SK-N-SH (cell line): ENCODE measurements around the gene ADRA2B. TPM values are rescaled to one million over a fixed set of nuclear protein-coding genes. Genes with fewer than 3 reads are reported as not detected.
"Not testable (repeated sequence)": the region's sequence is repeated elsewhere in the genome, so short reads cannot be mapped to it uniquely, and the experiment has no call there.

Source experiments
- CTCF ChIA-PET: fragments of 300-600, 350-600 bp; formaldehyde crosslinking; extraction: SDS; loops from one replicate; lab custom pipeline; 2021; lab: Yijun Ruan, JAX
- POLR2A ChIA-PET: fragments of 350-600 bp; sonication (Branson Sonifier 250); formaldehyde crosslinking; extraction: SDS; loops from one replicate; lab custom pipeline; 2020; ENCODE audit warnings: antibody characterized with exemption, inconsistent platforms; lab: Yijun Ruan, JAX
- DNase-seq: peaks from one replicate; pipeline ENCODE4 v3.0.0; 2012
- H2AFZ ChIP-seq: fragments of 200-600 bp; sonication (generic); 2 replicates; pipeline ENCODE4 v1.8.1; 2016; ENCODE audit warnings: antibody characterized with exemption, mild to moderate bottlenecking, low read depth
- H3F3A ChIP-seq: fragments of 200-600 bp; sonication (generic); replicated peaks from 2 replicates; pipeline ENCODE3; 2016; ENCODE audit warnings: antibody characterized with exemption, mild to moderate bottlenecking; ENCODE audit not compliant: insufficient read depth
- H3K27ac ChIP-seq, 2 experiments: fragments of 200-500 bp in 1 of 2; fragments of 200-600 bp in 1 of 2; sonication (Bioruptor generic) in 1 of 2; sonication (generic), shearing (Covaris generic) in 1 of 2; 2 replicates each; pipeline versions ENCODE4 v1.5.1 to v1.6.1; 2014 to 2016; ENCODE audit warnings: low read depth in 2 of 2, inconsistent platforms in 1 of 2, low read length in 1 of 2, mild to moderate bottlenecking in 1 of 2, mixed read lengths in 1 of 2
- H3K27me3 ChIP-seq: fragments of 200-600 bp; sonication (generic), shearing (Covaris generic); 2 replicates; pipeline ENCODE4 v1.6.1; 2016; ENCODE audit warnings: mixed run types; ENCODE audit not compliant: insufficient read depth
- H3K36me3 ChIP-seq, 2 experiments: fragments of 200-500 bp in 1 of 2; fragments of 200-600 bp in 1 of 2; sonication (Bioruptor generic) in 1 of 2; sonication (generic) in 1 of 2; replicated peaks in 1 of 2; 2 replicates each; pipeline versions ENCODE3 to v1.5.1; 2014 to 2016; ENCODE audit warnings: low read length in 1 of 2, mild to moderate bottlenecking in 1 of 2; ENCODE audit not compliant: insufficient read depth in 2 of 2, control insufficient read depth in 1 of 2
- H3K4me1 ChIP-seq, 2 experiments: fragments of 200-500 bp in 1 of 2; fragments of 200-600 bp in 1 of 2; sonication (Bioruptor generic) in 1 of 2; sonication (generic), shearing (Covaris generic) in 1 of 2; 2 replicates each; pipeline versions ENCODE4 v1.5.1 to v1.6.1; 2014 to 2016; ENCODE audit warnings: low read depth in 1 of 2, low read length in 1 of 2, mixed run types in 1 of 2; ENCODE audit not compliant: insufficient read depth in 2 of 2, control insufficient read depth in 1 of 2
- H3K4me2 ChIP-seq: fragments of 200-600 bp; sonication (generic), shearing (Covaris generic); 2 replicates; pipeline ENCODE4 v1.6.1; 2017; ENCODE audit warnings: mixed run types
- H3K4me3 ChIP-seq, 2 experiments: fragments of 200-500 bp in 1 of 2; fragments of 200-600 bp in 1 of 2; sonication (Bioruptor generic) in 1 of 2; sonication (generic), shearing (Covaris generic) in 1 of 2; 2 replicates each; pipeline versions ENCODE4 v1.5.1 to v1.8.1; 2014 to 2016; ENCODE audit warnings: low read depth in 2 of 2, inconsistent platforms in 1 of 2, low read length in 1 of 2, mild to moderate bottlenecking in 1 of 2, mixed read lengths in 1 of 2, moderate library complexity in 1 of 2
- H3K79me2 ChIP-seq: fragments of 200-600 bp; sonication (generic); 2 replicates; pipeline ENCODE4 v1.8.1; 2017; ENCODE audit warnings: mild to moderate bottlenecking; ENCODE audit not compliant: insufficient read depth
- H3K9ac ChIP-seq: fragments of 200-600 bp; sonication (generic); 2 replicates; pipeline ENCODE4 v1.6.1; 2017; ENCODE audit warnings: mixed run types
- H3K9me2 ChIP-seq: fragments of 200-600 bp; sonication (generic); 2 replicates; pipeline ENCODE4 v1.6.1; 2017; ENCODE audit warnings: mixed run types
- H3K9me3 ChIP-seq: fragments of 200-600 bp; sonication (generic); 2 replicates; pipeline ENCODE4 v1.6.1; 2017; ENCODE audit warnings: mixed run types, mild to moderate bottlenecking, moderate library complexity
- H4K20me1 ChIP-seq: fragments of 200-600 bp; sonication (generic); 2 replicates; pipeline ENCODE4 v1.6.1; 2017; ENCODE audit warnings: mild to moderate bottlenecking, mixed run types; ENCODE audit not compliant: insufficient read depth
- CHD2 ChIP-seq: fragments of 150-350 bp; IDR thresholded peaks from 2 replicates; pipeline ENCODE4 v1.6.1; 2018; ENCODE audit warnings: low read length; ENCODE audit not compliant: partially characterized antibody
- ELF1 ChIP-seq: IDR thresholded peaks from 2 replicates; pipeline ENCODE4 v1.4.0; 2012
- MEF2A ChIP-seq: IDR thresholded peaks from 2 replicates; pipeline ENCODE4 v1.4.0; 2012; ENCODE audit warnings: low read depth, borderline replicate concordance
- NFIC ChIP-seq: IDR thresholded peaks from 2 replicates; pipeline ENCODE4 v1.4.0; 2012; ENCODE audit warnings: borderline replicate concordance
- POLR2AphosphoS5 ChIP-seq: IDR thresholded peaks from 2 replicates; pipeline ENCODE4 v1.6.1; 2012; ENCODE audit warnings: low read depth, low read length
- SIN3A ChIP-seq: IDR thresholded peaks from 2 replicates; pipeline ENCODE4 v1.6.1; 2012; ENCODE audit warnings: low read depth, mild to moderate bottlenecking, low read length, moderate library complexity, borderline replicate concordance
- WGBS: methylation state at CpG from one replicate; pipeline ENCODE4 v1.1.6; 2017; ENCODE audit warnings: low lambda C conversion rate; 5-methylcytosine and 5-hydroxymethylcytosine counted together
- polyA plus RNA-seq, 3 experiments: library from polyadenylated mRNA; depleted of rRNA; stranded (reverse); fragments of >200 nt; gene quantifications; 2 replicates each; pipeline ENCODE4 v1.2.3, GENCODE V29; 2012
- TF ChIP-seq, protein P1 (sequence below): fragments of 150-350 bp; IDR thresholded peaks from 2 replicates; pipeline ENCODE4 v1.6.1; 2016; ENCODE audit warnings: mild to moderate bottlenecking, low read depth, low read length
- TF ChIP-seq, protein P2 (sequence below): fragments of 200-600 bp; sonication (generic); IDR thresholded peaks from 2 replicates; pipeline ENCODE4 v1.6.1; 2017; ENCODE audit warnings: antibody characterized with exemption, mild to moderate bottlenecking, moderate library complexity

The ADRA2B gene
- polyA plus RNA-seq, 1 of the 3 experiments (the other 2 are of a cell fraction) = not detected

DNA sequence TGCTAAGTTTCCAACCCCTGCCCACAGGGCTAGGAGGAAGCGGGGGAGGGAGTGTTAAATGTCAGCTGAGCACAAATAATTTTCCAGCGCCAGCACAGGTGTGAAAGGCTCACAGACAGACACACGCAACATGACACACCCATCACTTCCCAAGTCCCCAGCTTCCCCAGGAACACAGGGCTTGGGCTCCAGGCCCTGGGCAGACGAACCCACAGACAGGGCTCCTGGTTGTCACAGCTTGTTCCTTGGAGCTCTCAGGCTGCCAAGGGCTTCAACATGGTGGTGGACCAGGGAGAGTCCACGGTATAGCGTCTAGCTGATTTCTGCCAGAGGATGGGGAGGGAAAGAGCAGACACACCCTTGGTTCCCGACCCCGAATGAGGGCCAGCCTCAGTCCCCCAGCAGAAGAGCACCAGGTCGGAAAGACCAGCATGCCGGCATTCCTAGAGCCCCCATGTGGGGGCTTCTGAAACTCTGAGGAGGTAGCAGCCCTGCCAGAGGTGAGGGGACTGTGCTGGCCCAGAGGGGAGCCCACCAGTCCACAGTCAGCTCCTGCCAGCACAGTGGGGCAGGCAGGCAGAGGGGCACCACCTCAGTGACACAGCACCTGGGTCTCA, 27.0 kb upstream of the ADRA2B start:
- Histone ChIP-seq H3K9ac (no peak overlapping the region), H3K4me1 (peaks cover 26 to 51% of the 10 kb centered on the region in 2 experiments), H3K9me2 (no peaks in the 10 kb centered on the region), H2AFZ (no peak overlapping the region), H3K4me2 (no peak overlapping the region), H3K79me2 (peaks cover 12% of the 10 kb centered on the region; the same call in 1 of the 2 replicates), H3K9me3 (no peaks in the 10 kb centered on the region), H3F3A (peaks cover 20% of the 10 kb centered on the region), H3K36me3 (no peaks in the 10 kb centered on the region), H4K20me1 (no peaks in the 10 kb centered on the region), H3K27ac (no peak overlapping the region; a peak in 1 of 4 replicates), H3K4me3 (no peak overlapping the region), H3K27me3 (no peaks in the 10 kb centered on the region)
- POLR2A ChIA-PET = no interaction called here
- DNase-seq = no peak
- CTCF ChIA-PET = interaction anchor here (1.3 to 4.3 kb wide), 4 partner anchors 9 to 151 kb away, joined by 3 to 35 read pairs (median 12); partner anchors contain the start of gene ADRA2B
- 94% methylated on average over 5 of the region's 10 CpGs for WGBS
- TF ChIP-seq POLR2AphosphoS5 (no peak), NFIC (no peak)

DNA sequence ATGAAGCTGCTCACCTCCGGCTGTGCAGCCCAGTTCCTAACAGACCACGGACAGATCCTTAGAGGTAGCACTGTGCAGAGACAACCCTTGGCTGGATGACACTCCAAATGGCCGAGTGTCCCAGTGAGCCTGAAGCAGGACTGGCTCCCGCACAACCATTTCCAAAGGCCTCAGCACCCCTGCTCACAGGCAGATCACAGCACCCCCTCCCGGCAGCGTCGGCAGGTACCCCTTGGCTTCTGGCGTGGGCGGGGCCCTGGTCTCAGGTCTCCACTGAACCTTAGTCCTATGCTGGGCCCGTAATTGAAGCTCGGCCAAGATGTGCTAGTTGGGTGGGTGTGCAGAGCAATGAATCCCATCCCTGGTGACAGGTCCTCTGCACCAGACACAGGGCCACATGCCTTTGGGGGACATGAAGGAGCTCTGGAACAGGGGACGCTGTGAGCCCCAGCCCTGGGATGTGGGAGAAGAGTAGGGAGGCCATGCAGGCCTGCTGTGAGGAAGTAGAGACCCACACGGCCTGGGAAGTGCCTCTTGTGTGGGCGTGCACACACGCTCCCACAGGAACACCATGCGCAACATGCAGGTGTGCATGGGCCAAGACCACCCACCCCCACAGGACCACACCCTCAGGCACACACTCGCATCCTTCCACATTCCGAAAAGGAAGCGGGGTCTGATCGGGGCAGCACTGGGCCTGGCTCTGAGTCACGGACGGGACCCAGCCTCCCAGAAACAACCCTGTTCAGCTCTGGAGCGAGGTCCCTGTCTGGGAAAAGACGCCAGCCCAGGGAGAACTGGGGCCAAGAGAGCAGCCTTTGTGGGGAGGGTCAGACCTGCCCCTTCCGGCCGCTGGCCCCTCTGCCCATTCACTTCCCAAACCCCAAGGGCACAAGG, 26.1 kb upstream of the ADRA2B start:
- no peak overlapping the region for H3K4me3 ChIP-seq
- peaks cover 12% of the 10 kb centered on the region; the same call in 1 of the 2 replicates for H3K79me2 ChIP-seq
- H4K20me1 ChIP-seq = no peaks in the 10 kb centered on the region
- no peak overlapping the region for H3K4me2 ChIP-seq
- no peak for DNase-seq
- TF ChIP-seq POLR2AphosphoS5 (no peak), ELF1 (no peak), MEF2A (no peak), CHD2 (no peak), SIN3A (no peak)
- TF ChIP-seq, protein P1, sequence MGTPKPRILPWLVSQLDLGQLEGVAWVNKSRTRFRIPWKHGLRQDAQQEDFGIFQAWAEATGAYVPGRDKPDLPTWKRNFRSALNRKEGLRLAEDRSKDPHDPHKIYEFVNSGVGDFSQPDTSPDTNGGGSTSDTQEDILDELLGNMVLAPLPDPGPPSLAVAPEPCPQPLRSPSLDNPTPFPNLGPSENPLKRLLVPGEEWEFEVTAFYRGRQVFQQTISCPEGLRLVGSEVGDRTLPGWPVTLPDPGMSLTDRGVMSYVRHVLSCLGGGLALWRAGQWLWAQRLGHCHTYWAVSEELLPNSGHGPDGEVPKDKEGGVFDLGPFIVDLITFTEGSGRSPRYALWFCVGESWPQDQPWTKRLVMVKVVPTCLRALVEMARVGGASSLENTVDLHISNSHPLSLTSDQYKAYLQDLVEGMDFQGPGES = no peak
- TF ChIP-seq, protein P2, sequence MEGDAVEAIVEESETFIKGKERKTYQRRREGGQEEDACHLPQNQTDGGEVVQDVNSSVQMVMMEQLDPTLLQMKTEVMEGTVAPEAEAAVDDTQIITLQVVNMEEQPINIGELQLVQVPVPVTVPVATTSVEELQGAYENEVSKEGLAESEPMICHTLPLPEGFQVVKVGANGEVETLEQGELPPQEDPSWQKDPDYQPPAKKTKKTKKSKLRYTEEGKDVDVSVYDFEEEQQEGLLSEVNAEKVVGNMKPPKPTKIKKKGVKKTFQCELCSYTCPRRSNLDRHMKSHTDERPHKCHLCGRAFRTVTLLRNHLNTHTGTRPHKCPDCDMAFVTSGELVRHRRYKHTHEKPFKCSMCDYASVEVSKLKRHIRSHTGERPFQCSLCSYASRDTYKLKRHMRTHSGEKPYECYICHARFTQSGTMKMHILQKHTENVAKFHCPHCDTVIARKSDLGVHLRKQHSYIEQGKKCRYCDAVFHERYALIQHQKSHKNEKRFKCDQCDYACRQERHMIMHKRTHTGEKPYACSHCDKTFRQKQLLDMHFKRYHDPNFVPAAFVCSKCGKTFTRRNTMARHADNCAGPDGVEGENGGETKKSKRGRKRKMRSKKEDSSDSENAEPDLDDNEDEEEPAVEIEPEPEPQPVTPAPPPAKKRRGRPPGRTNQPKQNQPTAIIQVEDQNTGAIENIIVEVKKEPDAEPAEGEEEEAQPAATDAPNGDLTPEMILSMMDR = no peak
- H3K27me3 ChIP-seq = no peaks in the 10 kb centered on the region
- no peak overlapping the region for H3K9ac ChIP-seq
- ChIA-PET CTCF (interaction anchor here (1.1 to 4.3 kb wide), 6 partner anchors 9 to 150 kb away, joined by 3 to 35 read pairs (median 4); partner anchors contain the start of gene ADRA2B), POLR2A (no interaction called here)
- H3F3A ChIP-seq = peaks cover 11% of the 10 kb centered on the region
- H3K9me2 ChIP-seq = no peaks in the 10 kb centered on the region
- H3K36me3 ChIP-seq = no peaks in the 10 kb centered on the region
- no peaks in the 10 kb centered on the region for H3K9me3 ChIP-seq
- 97% methylated on average over 13 of the region's 26 CpGs for WGBS
- no peak overlapping the region for H3K27ac ChIP-seq
- H3K4me1 ChIP-seq = peaks cover 18 to 46% of the 10 kb centered on the region in 2 experiments; a peak in 3 of 4 replicates
- no peak overlapping the region for H2AFZ ChIP-seq

DNA sequence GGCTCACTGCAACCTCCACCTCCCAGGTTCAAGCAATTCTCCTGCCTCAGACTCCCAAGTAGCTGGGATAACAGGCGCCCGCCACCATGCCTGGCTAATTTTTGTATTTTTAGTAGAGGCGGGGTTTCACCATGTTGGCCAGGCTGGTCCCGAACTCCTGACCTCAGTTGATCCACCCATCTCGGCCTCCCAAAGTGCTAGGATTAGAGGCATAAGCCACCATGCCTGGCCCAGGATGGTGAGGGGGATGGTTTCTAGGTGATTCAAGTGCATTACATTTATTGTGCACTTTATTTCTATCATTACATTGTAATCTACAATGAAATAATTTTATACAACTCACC, 25.2 kb upstream of the ADRA2B start:
- H4K20me1 ChIP-seq, H3K36me3 ChIP-seq, H3K4me2 ChIP-seq, POLR2A ChIA-PET, H3K9ac ChIP-seq, H3K4me3 ChIP-seq, H3K9me3 ChIP-seq, DNase-seq, H3F3A ChIP-seq, H3K27ac ChIP-seq, H3K9me2 ChIP-seq, H3K27me3 ChIP-seq, H2AFZ ChIP-seq: not testable (repeated sequence)
- Histone ChIP-seq H3K79me2 (peaks cover 12% of the 10 kb centered on the region; the same call in 1 of the 2 replicates), H3K4me1 (peaks cover 9 to 39% of the 10 kb centered on the region in 2 experiments; a peak in 3 of 4 replicates)
- CTCF ChIA-PET = interaction anchor here (1.2 to 5.6 kb wide), 5 partner anchors 8 to 33 kb away, joined by 3 to 49 read pairs (median 18); partner anchors contain the start of gene ADRA2B
- 98% methylated on average over 5 of the region's 5 CpGs for WGBS
